ENCODE results near the gene C5orf34.
A peak's percentile ranks its signal among the peaks of the same experiment; 100 is the strongest.
"Not testable (repeated sequence)": the region's sequence is repeated elsewhere in the genome, so short reads cannot be mapped to it uniquely, and the experiment has no call there.

Gene C5orf34, protein sequence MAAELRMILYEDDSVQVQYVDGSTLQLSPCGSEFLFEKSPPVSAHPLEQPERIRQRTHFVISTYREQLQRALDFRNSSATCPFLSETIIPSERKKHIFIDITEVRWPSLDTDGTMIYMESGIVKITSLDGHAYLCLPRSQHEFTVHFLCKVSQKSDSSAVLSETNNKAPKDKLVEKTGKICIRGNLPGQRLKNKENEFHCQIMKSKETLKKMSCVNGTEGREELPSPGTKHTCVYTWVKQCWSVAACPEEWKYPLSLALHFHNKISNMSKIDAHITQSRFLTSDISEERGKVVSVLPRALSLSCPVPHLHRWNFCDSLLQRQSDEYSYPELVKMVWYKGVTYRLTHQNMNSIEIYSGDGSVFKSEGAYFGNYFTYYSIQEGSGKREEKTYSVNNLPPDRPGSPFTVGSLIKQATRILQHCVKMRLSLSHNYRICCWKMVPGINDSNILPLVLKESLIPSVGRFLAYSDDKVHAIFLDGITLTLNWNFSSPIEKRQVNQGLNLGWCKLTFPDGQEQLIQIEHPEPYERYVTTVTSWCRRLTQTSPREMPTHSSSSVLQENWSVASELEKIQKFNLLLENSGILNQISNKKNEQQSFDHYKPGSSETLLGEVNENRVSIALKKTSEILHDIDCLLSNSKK

DNA sequence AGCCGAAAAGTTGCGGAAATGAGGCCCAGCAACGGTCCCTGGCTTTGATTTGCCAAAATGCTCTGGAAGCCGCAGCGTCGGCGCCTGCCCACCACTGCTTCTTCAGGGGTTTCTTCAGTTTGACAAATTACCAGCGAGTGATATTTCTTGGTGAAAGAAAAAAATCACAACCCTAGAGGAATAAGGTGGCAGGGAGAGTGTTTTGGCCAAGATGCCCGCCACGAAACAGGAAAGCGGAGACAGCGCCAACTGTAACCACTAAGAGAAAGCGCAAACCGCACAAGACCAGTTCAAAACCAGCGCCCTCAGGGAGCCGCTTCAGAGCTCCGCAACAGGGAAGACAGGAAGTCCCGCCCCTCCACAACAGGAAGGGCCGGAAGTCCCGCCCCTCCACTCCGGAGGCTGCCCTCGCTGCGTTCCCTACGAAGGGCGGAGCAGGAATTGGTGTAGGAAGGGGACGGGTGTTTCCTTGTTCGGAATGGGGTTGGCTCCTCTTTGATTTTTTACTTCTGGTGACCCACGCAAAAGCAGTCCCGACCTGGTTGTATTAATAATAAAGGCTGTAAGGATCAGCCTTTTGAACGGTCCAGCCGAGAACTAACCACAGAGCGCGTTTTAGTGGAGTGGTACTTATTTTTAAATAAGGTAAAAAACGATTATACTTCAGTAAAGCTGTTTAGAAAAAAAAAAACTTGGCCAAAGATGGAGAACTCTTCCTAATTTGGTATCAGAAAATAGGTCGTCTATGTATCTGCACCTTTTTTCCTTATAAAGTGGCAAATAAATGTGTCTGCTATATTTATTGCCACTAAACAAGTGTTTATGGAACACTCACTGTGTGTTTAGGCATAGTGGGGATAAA lies at the start of gene C5orf34:
C5orf34 (minus strand) TSS at position 333 of the 862 bp plus-strand sequence. CDS start 5,809 bp downstream, outside the sequence.
- peak; percentile 85 to 96 for DNase-seq (ENCODE audit: low read depth in 2 of 2)

DNA sequence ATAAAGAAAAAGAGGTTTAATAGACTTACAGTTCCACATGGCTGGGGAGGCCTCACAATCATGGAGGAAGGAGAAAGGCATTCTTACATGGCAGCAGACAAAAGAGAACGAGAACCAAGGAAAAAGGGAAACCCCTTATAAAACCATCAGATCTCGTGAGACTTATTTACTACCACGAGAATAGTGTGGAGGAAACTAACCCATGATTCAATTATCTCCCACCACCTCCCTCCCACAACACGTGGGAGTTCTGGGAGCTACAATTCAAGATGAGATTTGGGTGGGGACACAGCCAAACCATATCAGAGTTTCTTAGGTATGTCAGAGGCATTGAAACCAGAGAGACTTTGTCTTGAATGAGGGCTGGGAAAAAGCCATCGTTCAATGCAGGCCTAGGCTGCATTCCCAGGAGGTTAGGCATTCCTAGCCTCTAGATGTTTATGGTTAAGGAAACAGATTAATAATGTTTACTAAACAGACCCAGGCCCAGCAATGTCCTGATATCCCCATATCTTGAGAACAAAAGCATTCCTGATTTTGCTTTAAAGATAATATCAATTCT lies 49.4 kb upstream of the C5orf34 start:
- no peak for DNase-seq (ENCODE audit: low read depth in 2 of 2)

DNA sequence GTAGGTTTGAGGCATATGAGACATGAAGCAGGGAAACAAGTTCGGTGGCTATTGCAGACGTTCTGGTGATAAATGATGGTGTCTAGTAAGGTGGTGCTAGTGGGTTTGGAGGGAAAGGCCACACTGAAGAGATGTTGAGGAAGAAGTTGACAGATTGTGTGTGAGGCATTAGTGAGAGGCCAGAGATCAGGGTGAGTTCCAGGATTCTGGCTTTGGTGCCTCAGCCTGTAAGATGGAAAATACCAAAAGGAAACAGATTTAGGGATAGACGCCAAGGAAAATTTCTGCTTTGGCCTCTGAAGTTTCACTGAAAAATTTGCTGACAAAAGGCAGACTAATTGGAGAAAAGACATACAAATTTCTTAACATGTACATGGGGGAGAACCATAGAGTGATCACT lies 48.4 kb upstream of the C5orf34 start:
- DNase-seq (ENCODE audit: low read depth in 2 of 2), result no peak

DNA sequence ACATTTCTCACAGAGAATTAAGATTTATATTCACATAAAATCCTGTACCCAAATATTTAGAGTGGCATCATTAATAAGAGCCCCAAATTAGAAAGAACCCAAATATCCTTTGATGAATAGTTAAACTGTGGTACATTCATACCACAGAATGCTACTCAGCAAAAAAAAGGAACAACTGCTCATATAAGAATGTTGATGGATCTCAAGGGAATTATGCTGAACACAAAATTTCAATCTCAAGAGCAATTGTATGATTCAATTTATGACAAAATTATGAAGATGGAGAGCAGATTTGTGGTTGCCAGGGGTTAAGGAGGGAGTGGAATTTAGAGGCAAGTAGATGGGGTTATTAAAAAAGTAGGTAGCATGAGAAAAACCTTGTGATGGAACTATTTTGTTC lies 46.4 kb upstream of the C5orf34 start:
- no peak for DNase-seq (ENCODE audit: low read depth in 2 of 2)

DNA sequence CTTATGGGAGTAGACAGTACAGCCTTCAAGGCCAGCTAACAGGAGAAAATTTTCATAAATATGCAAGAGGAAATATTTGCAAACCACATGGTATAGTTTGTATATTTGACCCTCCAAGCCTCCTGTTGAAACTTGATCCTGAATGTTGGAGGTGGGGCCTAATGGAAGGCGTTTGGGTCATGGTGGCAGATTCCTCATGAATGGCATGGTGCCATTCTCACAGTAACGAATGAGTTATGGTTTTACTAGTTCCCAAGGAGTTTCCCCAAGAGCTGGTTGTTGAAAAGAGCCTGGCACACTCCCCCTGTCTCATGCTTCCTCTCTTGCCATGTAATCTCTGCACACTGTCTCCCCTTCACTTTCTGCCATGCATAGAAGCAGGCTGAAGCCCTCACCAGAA lies 45.2 kb upstream of the C5orf34 start:
- no peak for DNase-seq (ENCODE audit: low read depth in 2 of 2)

DNA sequence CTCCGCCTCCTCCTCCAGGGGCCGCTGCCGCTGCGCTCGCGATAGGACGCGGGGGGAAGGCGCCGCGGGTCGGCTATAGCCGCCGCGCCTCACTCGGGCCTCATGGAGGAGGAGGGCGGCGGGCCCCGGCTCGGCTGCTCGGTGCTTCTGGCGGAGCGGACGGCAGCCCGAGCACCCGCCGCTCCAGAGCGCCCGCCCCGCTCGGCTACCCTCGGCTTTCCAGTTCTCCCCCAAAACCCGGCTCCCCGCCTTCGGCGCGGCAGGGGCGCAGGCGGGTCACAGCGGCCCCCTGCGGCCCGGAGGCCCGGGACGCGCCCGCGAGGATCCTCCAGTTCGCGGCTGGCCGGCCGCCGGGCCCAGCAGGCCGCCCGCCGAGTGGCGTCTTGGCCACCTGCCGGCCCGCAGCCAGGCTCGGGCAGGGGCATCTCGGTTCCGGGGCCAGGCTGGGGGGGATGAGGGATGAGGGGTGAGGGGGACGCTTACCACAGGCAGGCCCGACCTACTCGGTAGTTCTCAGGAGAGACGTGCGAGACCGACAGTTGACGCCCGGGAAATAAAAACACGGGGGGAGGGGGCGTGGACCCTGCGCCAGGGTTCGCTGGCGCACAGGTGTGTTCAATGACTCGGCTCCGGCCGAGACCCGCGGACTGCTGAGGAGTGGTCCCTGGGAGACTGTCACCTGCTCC lies 42.1 kb upstream of the C5orf34 start, which contains the start of gene PAIP1:
PAIP1 (minus strand) TSS at position 221 of the 686 bp plus-strand sequence. CDS start 231 bp downstream, outside the sequence.
- DNase-seq (ENCODE audit: low read depth in 2 of 2), result peak; percentile 47 to 58

DNA sequence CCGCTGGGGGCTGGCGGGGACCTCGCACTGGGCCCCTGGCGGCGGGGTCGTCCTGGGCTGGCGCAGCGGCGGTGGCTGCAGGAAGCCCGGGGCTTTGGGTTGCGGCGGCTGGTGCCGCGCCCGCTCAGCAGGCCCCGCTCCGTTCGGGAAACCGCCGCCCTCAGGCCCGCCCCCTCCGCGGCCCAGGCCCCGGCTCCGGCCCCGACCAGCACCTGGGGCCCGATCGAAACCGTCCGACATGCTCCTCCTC lies 41.6 kb upstream of the C5orf34 start:
- DNase-seq (ENCODE audit: low read depth in 2 of 2), result not testable (repeated sequence)

DNA sequence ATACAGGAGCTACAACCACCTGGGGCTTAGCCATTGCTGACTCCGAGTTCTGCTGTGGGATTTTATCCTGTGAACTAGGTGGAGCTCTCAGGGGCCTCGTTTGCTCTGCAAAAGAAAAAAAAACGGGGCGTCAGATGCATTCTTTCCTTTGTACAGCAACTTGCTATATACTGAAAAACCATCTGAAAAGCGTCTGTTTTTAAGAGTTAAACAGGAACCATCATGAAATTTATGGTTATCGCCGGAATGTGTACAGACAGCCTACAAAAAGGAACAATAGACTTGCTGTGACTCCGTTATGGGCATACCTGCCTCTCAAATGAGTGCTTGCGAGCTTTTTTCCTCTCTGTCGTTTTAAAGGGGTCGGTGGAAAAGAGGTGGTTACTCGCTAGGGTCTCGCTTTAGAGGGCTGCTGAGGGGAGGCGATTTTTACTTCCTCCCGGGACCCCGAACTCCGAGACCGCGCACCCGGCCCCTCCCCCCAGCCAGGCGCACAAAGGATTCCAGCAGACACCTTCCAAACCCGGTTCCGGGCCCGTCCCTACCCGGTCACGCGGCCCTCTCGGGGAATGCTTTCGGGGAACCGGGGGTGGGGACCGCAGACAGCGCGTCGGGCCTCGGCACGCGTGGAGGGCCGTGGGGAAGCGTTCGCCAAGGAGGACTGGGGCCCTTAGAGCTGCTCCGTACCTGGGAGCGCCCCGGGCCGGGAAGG lies 41.1 kb upstream of the C5orf34 start:
- peak; percentile 0 to 21 for DNase-seq (ENCODE audit: low read depth in 2 of 2)

DNA sequence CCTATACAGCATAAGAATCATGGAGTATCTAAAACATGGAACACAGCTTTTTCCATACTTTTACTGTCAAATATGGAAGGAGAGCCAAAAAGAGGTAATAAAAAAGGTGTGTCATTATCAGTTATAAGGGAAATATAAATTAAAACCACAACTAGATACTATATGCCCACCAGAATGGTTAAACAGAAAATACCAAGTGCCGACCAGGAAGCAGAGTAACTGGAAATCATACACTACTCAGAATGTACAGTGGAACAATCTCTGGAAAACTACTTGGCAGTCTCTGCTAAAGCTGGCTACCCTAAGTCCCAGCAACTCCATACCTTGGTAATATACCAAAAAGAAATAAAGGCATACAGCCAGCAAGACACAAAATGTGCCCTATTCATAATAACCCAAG lies 39.5 kb upstream of the C5orf34 start:
- DNase-seq (ENCODE audit: low read depth in 2 of 2), result no peak

DNA sequence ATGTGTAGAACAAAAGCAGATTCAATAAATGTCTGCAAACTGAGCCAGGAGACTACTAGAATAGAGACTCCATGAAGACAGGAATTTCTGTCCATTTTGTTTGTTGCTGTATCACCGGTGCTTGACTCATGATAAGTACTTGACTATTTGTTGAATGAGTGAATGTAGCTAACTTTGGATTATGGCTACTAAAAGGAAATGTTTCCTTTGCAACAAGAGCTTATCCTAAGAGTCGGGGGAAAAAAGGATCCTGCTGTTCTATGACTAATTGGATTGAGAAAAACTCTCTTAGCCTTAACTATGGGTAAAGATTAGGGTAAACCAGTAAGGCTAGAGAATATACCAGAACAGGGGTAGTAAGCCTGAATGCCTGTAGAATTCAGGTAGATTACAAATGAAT lies 38.4 kb upstream of the C5orf34 start:
- no peak for DNase-seq (ENCODE audit: low read depth in 2 of 2)

DNA sequence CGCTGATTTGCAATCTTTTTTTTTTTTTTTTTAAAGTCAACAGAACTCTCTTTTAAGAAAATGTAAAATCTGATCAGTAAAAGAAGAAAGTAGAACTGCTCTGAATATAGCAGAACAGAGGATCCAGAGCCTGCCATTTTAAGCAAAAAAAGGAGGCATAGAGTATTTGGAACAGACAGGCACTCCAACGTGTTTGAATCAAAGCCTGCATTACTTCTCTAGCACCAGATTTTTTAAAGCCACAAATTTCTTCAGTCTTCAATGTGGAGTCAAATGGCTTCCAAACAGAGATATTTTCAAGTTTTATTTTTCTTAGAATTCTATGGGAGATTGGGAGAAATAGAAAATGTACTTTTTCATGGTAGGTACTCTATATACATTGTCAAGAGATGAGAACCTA lies 36.8 kb upstream of the C5orf34 start:
- DNase-seq (ENCODE audit: low read depth in 2 of 2), result no peak

DNA sequence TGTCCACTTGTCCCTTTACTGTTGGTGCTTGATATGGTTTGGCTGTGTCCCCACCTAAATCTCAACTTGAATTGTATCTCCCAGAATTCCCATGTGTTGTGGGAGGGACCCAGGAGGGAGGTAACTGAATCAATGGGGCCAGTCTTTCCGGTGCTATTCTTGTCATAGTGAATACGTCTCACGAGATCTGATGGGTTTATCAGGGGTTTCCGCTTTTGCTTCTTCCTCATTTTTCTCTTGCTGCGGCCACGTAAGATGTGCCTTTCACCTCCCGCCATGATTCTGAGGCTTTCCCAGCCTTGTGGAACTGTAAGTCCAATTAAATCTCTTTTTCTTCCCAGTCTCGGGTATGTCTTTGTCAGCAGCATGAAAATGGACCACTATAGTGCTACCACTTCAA lies 34.3 kb upstream of the C5orf34 start:
- DNase-seq (ENCODE audit: low read depth in 2 of 2), result not testable (repeated sequence)

DNA sequence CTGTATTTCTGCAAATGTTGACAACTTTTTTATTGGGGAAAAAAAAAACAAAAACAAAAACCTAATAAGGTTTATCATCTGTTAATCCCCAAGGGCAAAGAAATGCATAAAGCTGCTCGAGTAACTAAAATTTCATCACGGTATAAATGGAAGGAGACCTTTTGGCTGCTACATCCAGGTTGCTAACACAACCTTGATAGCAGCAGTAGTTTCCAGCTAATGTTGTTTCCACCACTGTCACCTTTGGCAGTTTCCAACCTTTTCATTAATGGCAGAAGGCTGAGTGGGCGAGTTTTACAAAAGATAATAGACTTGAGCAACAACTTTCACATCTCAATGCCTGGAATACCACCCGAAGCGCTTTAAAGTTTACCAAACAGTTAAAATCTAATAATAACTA lies 33.4 kb upstream of the C5orf34 start:
- DNase-seq (ENCODE audit: low read depth in 2 of 2), result no peak

DNA sequence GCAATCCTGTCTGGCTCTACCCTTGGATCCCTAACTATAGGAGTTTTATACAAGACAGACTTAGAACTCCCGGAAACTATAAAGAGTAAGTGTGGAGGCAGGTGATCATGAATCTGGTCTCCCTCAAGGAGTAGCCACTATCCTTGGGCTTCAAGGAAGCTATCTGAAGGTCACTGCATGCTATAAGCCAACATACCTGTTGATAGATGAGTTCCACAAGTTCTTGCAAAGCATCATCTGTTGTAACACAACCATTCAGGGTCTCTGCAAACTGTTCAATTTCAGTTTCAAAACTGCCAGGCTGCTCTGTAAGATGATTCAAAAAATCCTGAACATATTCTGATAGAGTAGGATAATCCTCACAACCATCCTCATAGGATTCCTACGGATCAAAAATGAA lies 32.6 kb upstream of the C5orf34 start:
- DNase-seq (ENCODE audit: low read depth in 2 of 2), result no peak

DNA sequence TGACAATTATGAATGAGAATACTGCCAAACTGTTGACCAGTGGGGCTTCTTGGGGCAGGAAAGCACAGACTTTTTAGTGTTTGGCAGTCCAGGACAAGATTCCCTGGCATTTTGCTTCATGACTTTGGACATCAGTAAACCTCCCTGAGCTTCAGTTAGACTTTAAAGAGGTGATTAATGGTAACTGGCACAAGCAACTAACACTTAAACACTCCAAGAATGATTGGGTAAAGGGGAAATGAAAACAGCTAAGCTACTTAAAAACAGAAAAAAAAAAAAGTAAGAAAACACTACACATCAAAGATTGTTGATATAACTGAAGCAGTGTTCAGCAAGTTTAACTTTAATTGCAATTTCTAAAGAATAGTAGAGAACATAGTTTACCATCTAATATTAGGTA lies 28.5 kb upstream of the C5orf34 start:
- DNase-seq (ENCODE audit: low read depth in 2 of 2), result no peak

DNA sequence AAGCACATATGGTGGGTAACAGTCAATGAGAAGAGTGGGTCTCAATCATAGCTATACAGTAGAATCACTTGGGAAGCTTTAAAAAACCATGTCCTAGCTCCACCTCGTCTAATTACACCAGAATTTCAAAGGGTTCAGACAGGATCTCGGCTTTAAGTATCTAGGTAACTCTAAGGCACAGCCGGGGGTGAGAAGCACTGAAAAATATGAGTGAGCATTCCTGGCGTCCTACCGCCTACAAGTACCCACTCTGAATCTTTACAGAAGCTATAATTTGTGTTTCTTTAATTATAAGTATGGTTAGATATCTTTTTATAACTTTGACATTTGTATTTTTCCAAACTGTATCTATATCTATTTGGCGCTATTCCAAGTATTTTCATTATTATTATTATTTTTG lies 25.8 kb upstream of the C5orf34 start:
- no peak for DNase-seq (ENCODE audit: low read depth in 2 of 2)

DNA sequence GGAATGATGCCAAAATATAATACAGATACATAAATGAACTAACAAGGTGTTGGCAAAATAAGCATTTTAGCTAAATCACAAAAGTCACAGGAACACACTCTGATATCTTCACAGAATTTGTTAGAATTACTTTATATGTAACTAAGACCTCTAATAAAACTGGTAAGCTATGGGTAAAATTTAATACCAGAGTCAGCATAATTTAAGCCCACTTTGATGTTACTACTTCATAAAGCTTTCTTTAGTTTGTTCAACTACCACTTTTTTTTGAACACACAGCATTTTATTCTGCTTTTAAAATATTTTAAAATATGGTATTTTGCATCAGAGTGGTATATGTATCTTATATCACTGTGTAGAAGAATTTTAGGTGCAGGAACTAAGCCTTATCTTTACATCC lies 22.0 kb upstream of the C5orf34 start:
- no peak for DNase-seq (ENCODE audit: low read depth in 2 of 2)

DNA sequence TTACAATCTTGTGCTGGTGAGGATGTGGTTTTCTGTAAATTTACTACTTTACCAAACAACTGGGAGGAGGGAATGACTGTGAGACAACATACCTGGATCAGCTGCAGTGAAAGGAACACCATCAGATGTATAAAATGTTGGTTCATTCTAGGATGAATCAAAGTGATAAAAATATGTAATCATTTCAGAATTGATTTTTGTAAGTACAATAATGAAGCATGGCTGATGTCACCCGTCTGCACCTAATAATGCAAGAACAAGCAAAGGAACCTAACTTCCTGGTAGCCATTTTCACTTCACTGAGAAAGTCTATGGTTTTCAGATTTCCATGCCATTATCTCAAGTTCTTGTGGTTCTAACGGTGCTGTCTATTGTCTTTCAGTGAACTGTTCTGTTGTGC lies 18.7 kb upstream of the C5orf34 start:
- DNase-seq (ENCODE audit: low read depth in 2 of 2), result no peak

DNA sequence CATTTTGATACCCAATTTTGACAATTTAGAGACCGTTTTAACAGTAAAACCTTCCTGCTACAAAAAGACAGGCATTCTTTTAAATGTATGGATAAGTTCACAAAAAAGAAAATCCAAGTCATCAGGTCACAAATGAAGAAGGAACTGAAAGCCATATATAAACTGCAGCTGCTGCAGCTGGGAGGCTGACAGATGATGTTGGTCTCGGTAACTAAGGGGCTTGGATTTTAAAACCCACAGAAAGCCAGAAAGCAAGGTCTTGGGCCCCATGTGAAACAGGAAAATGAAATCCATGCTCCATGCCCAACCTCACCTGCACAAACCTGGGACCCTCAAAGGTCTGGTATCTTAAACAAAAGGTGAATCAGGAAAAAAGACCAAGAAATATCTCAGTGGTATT lies 15.7 kb upstream of the C5orf34 start:
- DNase-seq (ENCODE audit: low read depth in 2 of 2), result no peak

DNA sequence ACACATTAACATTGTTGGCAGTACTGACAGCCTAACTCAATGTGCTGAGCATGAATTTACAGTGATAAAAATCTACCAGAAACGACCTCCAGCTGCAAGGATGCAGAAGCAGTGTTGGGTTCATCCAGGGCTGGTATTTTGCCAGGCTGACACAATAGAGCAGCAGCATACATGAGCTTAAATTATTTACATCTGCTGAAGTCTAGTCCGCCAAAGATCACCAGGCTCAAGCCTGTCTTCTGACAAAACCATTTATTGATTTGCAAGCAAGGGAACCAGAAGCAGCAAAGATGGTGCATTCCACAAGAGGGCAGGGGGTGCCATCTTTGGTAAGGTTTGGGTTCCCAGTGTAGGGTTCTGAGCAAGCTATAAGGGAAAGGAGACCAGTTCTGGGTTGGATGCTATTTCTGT lies 8.7 kb upstream of the C5orf34 start:
- DNase-seq (ENCODE audit: low read depth in 2 of 2), result no peak

DNA sequence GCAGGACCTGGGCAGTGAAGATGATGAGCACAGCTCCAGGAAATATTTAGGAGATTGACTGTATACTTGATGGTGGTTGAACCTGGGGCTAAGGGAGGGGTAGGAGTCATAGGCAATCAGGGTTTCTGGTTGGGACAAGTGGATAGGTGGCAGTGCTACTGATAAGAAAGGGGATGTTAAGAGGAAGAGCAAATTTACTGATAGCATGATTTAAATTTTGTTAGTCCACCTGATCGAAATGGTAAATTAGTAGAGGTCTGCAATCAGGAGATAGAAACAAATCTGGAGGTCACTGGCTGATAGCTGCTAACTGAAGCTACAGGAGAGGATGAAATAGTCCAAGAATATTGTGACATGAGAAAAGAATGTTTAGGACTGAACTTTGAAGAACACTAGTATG lies 5.7 kb upstream of the C5orf34 start:
- DNase-seq (ENCODE audit: low read depth in 2 of 2), result no peak

Data from stimulated activated CD4-positive, alpha-beta T cell treated with anti-CD3 and anti-CD28 coated beads, Interleukin-1b, Interleukin-23, amount 100 ng/mL, for 1 hour (primary cell).